Panc1 (cell line): Measurements from ENCODE around the gene STAT4. TPM values are rescaled to one million over a fixed set of nuclear protein-coding genes. Genes with fewer than 3 reads are reported as not detected.

Experiments used
- ATAC-seq: fragments of 200-7000 bp; cut with Tn5 transposase; 2 replicates; pipeline ENCODE4 v1.9.1; 2020; ENCODE audit warnings: mild to moderate bottlenecking, moderate library complexity
- BruUV-seq: library from RNA; stranded (reverse); fragments of 400-500 nt; replicated peaks from 2 replicates; lab custom pipeline; 2021; lab: Mats Ljungman, UMichigan
- CTCF ChIA-PET: fragments of 300-600 bp; sonication (Branson Sonifier 250); formaldehyde crosslinking; loops from one replicate; lab custom pipeline; 2022; ENCODE audit warnings: antibody characterized with exemption; lab: Charles Lee
- POLR2A ChIA-PET: fragments of 300-600 bp; sonication (Branson Sonifier 250); formaldehyde crosslinking; loops from one replicate; lab custom pipeline; 2022; ENCODE audit warnings: antibody characterized with exemption; lab: Charles Lee
- DNase-seq: peaks from one replicate; pipeline ENCODE4 v3.0.0-alpha.2; 2010; ENCODE audit warnings: low read depth, low spot score
- H3K27ac ChIP-seq: 2 replicates; pipeline ENCODE4 v1.5.1; 2011; ENCODE audit warnings: mild to moderate bottlenecking, low read length, inconsistent platforms
- H3K27me3 ChIP-seq: fragments of 200-500 bp; sonication (Bioruptor generic); 2 replicates; pipeline ENCODE4 v1.6.0; 2014; ENCODE audit warnings: low read length, inconsistent platforms; ENCODE audit not compliant: control insufficient read depth, insufficient read depth
- H3K36me3 ChIP-seq: fragments of 200-500 bp; sonication (Bioruptor generic); 2 replicates; pipeline ENCODE4 v1.5.1; 2014; ENCODE audit warnings: inconsistent platforms, mild to moderate bottlenecking, low read length, moderate library complexity; ENCODE audit not compliant: control insufficient read depth, insufficient read depth
- H3K4me1 ChIP-seq: 2 replicates; pipeline ENCODE4 v1.5.1; 2011; ENCODE audit warnings: inconsistent platforms, mild to moderate bottlenecking, low read length, moderate library complexity; ENCODE audit not compliant: control insufficient read depth, insufficient read depth
- H3K4me3 ChIP-seq, 2 experiments: 2 replicates each; pipeline ENCODE4 v1.5.1; 2011 to 2012; ENCODE audit warnings: low read depth in 2 of 2, low read length in 2 of 2, mild to moderate bottlenecking in 2 of 2, inconsistent platforms in 1 of 2, moderate library complexity in 1 of 2
- H3K9me3 ChIP-seq: fragments of 200-500 bp; sonication (Bioruptor generic); 2 replicates; pipeline ENCODE4 v1.5.1; 2014; ENCODE audit warnings: low read depth, mild to moderate bottlenecking, inconsistent platforms, low read length, moderate library complexity; ENCODE audit not compliant: control insufficient read depth, insufficient read depth
- CTCF ChIP-seq: fragments of 450-650 bp; IDR thresholded peaks from 2 replicates; pipeline ENCODE4 v1.5.1; 2017; ENCODE audit warnings: mild to moderate bottlenecking
- POLR2AphosphoS5 ChIP-seq: IDR thresholded peaks from 2 replicates; pipeline ENCODE4 v1.6.1; 2012; ENCODE audit warnings: mild to moderate bottlenecking, low read depth, low read length, moderate library complexity
- REST ChIP-seq, 2 experiments: IDR thresholded peaks; 2 replicates each; pipeline ENCODE4 v1.6.1; 2011 to 2012; ENCODE audit warnings: low read depth in 2 of 2, control low read depth in 1 of 2, low read length in 1 of 2, mild to moderate bottlenecking in 1 of 2, moderate library complexity in 1 of 2; ENCODE audit not compliant: insufficient read depth in 1 of 2
- SIN3A ChIP-seq: IDR thresholded peaks from 2 replicates; pipeline ENCODE4 v1.6.1; 2012; ENCODE audit warnings: low read depth, mild to moderate bottlenecking, low read length, moderate library complexity, borderline replicate concordance; ENCODE audit not compliant: insufficient read depth
- TCF7L2 ChIP-seq: IDR thresholded peaks from 2 replicates; pipeline ENCODE4 v1.6.1; 2011; ENCODE audit warnings: mild to moderate bottlenecking, low read depth, low read length, inconsistent platforms
- in situ Hi-C: cut with HindIII; loops from 2 replicates; pipeline ENCODE4 v1.10.0; 2016; ENCODE audit warnings: low sequenced_read_pairs, low pct_unique_long_range_greater_than_20kb
- intact Hi-C: fragments of 100-400 bp; cut with micrococcal nuclease; formaldehyde crosslinking; loops from one replicate; pipeline ENCODE4 v1.10.0; 2022; ENCODE audit not compliant: unreplicated experiment
- total RNA-seq: library from RNA; stranded (reverse); gene quantifications from one replicate; pipeline ENCODE4 v1.2.1, GENCODE V29; 2021; ENCODE audit not compliant: unreplicated experiment

Gene STAT4
- total RNA-seq, 1 experiment from 2014 or later: 0.05 TPM

- peak; percentile 59 for ATAC-seq
- in situ Hi-C loops: no loop called here
- POLR2A ChIA-PET: no interaction called here
These were observed 579 bp downstream of the STAT4 start for GRCh38 chr2:191150230-191150599.

GRCh38 chr2:191149391-191149790, 1.4 kb downstream of the STAT4 start:
- H3K36me3 ChIP-seq: no peaks in the 10 kb centered on the region; the same call in 1 of the 2 replicates
- no peaks in the 10 kb centered on the region for H3K4me1 ChIP-seq
- ChIA-PET CTCF (no interaction called here), POLR2A (no interaction called here)
- H3K27ac ChIP-seq: no peak overlapping the region
- in situ Hi-C loops (no loop called here), intact Hi-C loops (loop anchor here (5.0 kb wide), 1 partner anchor 77 kb away; no protein-coding TSS in a partner anchor)
- no TSS peak for BruUV-seq
- DNase-seq (no peak), ATAC-seq (no peak)
- H3K4me3 ChIP-seq: no peak overlapping the region
- no peaks in the 10 kb centered on the region for H3K9me3 ChIP-seq
- TF ChIP-seq REST (IDR thresholded peaks at IDR 0.05; ENCODE audit: insufficient read depth in 1 of 2, low read depth in 2 of 2, low read length in 1 of 2) (no peak), CTCF (no peak), POLR2AphosphoS5 (no peak), SIN3A (no peak), TCF7L2 (no peak)
- peaks cover 18% of the 10 kb centered on the region for H3K27me3 ChIP-seq

More at GRCh38 chr2:191150230-191150599, 579 bp downstream of the STAT4 start:
- intact Hi-C loops: no loop called here
- no peaks in the 10 kb centered on the region for H3K9me3 ChIP-seq
- CTCF ChIA-PET: no interaction called here
- peak overlapping the region; percentile 51 to 66 for H3K4me3 ChIP-seq
- no peaks in the 10 kb centered on the region; the same call in 1 of the 2 replicates for H3K36me3 ChIP-seq
- BruUV-seq: no TSS peak
- H3K4me1 ChIP-seq: no peaks in the 10 kb centered on the region
- H3K27me3 ChIP-seq: peaks cover 18% of the 10 kb centered on the region
- no peak for DNase-seq
- H3K27ac ChIP-seq: no peak overlapping the region
- TF ChIP-seq POLR2AphosphoS5: no peak
- TF ChIP-seq TCF7L2: no peak
- no peak for TF ChIP-seq REST (IDR thresholded peaks at IDR 0.05; ENCODE audit: insufficient read depth in 1 of 2, low read depth in 2 of 2, low read length in 1 of 2)
- TF ChIP-seq SIN3A: no peak
- TF ChIP-seq CTCF: no peak
